COLO829 (cell line): Measurements from ENCODE around the gene POLR3A.

Experiments used
- DNase-seq: peaks from one replicate; pipeline ENCODE4 v3.0.0; 2012; ENCODE audit warnings: low spot score

The POLR3A gene

GRCh38 chr10:77977934-77978333 lies 51.4 kb downstream of the POLR3A start:
- no peak for DNase-seq

- no peak for DNase-seq
Observed at GRCh38 chr10:77977016-77977415, 52.3 kb downstream of the POLR3A start.

- no peak for DNase-seq
Observed at GRCh38 chr10:77975086-77975666, 54.1 kb downstream of the POLR3A start.

GRCh38 chr10:77974396-77975074 lies 54.8 kb downstream of the POLR3A start:
- DNase-seq, result no peak

- DNase-seq, result no peak
Observed at GRCh38 chr10:77973276-77973675, 56.0 kb downstream of the POLR3A start.

- no peak for DNase-seq
Observed at GRCh38 chr10:77972148-77972547, 57.2 kb downstream of the POLR3A start.

GRCh38 chr10:77971804-77972144 lies 57.5 kb downstream of the POLR3A start:
- no peak for DNase-seq

- peak; percentile 69 for DNase-seq
Observed at GRCh38 chr10:77970869-77971803, 58.2 kb downstream of the POLR3A start.

GRCh38 chr10:77969114-77969513 lies 60.2 kb downstream of the POLR3A start:
- no peak for DNase-seq

- DNase-seq, result no peak
Observed at GRCh38 chr10:77967611-77968022, 61.7 kb downstream of the POLR3A start.

GRCh38 chr10:77965294-77965693 lies 64.0 kb downstream of the POLR3A start:
- DNase-seq, result no peak

GRCh38 chr10:77964811-77965210 lies 64.5 kb downstream of the POLR3A start:
- no peak for DNase-seq

- DNase-seq, result no peak
Observed at GRCh38 chr10:77963901-77964300, 65.4 kb downstream of the POLR3A start.

- DNase-seq, result no peak
Observed at GRCh38 chr10:77962350-77963146, 66.8 kb downstream of the POLR3A start.

GRCh38 chr10:77961668-77962067 lies 67.6 kb downstream of the POLR3A start:
- no peak for DNase-seq

- no peak for DNase-seq
Observed at GRCh38 chr10:77960829-77961329, 68.4 kb downstream of the POLR3A start.

- no peak for DNase-seq
Observed at GRCh38 chr10:77959887-77960455, 69.3 kb downstream of the POLR3A start.

- no peak for DNase-seq
Observed at GRCh38 chr10:77959384-77959783, 69.9 kb downstream of the POLR3A start.

GRCh38 chr10:77955136-77955535 lies 74.2 kb downstream of the POLR3A start:
- no peak for DNase-seq

- DNase-seq, result no peak
Observed at GRCh38 chr10:77949167-77949566, 80.1 kb downstream of the POLR3A start.

- no peak for DNase-seq
Observed at GRCh38 chr10:77946084-77946483, 83.2 kb downstream of the POLR3A start.

GRCh38 chr10:77944519-77944918 lies 84.8 kb downstream of the POLR3A start:
- DNase-seq, result no peak
